Measurements from ENCODE around the gene ZNF408.
"Not testable (repeated sequence)": the region's sequence is repeated elsewhere in the genome, so short reads cannot be mapped to it uniquely, and the experiment has no call there.

ZNF408 gene

DNA sequence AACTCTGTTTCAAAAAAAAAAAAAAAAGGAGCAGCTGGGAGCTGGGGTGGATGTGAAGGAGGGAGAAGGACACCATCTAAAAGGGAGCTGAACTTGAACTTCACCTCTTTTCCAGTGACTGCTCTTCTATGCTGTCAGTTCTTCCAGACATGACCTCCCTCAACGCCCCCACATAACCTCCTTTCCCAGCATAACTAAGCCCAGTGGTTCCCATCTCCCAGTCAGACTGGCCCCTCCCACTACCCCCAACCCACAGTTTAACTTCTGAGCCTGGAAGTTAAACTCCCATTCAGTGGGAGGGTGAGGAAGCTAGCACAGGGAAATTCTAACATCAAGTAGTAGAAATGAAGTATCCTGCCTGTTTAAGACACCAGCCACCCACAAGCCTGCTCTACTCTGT, 2.2 kb upstream of the ZNF408 start:
- no peak for DNase-seq

DNA sequence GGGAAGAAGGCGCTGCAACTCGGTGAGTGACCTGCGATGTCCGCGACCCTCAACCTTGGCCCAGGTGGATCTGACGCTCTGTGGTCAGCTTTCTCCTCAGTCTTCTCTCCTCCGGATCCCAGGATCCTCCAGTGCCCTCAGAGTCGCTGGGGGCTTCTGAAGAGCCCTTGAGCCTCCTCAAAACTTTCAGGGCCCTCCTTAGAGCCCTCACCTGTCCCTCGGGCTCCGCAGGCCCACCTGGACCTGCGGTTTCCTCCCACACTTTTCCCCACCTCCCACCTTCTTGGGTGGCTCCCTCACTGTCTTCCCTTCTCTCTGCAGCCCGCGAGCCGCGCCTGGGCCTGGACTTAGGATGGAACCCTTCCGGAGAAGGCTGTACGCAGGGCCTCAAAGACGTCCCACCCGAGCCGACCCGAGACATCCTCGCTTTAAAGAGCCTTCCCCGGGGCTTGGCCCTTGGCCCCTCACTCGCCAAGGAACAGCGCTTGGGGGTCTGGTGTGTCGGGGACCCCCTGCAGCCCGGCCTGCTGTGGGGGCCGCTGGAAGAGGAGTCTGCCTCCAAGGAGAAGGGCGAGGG, 335 bp downstream of the ZNF408 start:
- no peak for DNase-seq

DNA sequence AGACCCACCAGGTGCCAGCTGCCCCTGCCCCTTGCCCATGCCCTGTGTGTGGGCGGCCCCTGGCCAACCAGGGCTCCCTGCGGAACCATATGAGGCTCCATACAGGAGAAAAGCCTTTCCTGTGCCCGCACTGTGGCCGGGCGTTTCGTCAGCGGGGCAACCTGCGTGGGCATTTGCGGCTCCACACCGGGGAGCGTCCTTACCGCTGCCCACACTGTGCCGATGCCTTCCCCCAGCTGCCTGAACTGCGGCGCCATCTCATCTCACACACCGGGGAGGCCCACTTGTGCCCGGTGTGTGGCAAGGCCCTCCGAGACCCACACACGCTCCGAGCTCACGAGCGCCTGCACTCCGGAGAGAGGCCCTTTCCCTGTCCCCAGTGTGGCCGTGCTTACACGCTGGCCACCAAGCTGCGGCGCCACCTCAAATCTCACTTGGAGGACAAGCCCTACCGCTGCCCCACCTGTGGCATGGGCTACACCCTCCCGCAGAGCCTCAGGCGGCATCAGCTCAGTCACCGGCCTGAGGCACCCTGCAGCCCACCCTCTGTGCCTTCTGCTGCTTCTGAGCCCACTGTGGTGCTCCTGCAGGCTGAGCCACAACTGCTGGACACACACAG, 4.3 kb downstream of the ZNF408 start:
- DNase-seq: no peak

DNA sequence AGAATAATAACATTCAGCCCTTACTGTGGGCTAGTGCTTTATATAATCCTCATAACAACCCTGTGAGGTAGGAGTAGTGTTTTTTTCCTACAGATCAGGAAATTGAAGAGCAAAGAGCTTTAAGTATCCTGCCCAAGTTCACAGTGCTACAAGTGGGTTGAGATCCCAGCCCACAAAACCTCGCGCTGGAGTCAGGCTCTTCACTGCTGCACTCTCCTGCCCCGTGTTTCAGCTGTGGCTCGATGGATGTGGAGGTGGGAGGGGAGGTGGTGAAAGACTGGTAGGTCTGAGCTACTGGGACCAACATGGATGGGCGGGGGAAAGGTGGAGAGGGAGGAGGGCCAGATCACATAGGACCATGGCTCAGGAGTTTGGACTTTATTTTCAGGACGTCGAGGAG, 6.1 kb downstream of the ZNF408 start:
- no peak for DNase-seq

DNA sequence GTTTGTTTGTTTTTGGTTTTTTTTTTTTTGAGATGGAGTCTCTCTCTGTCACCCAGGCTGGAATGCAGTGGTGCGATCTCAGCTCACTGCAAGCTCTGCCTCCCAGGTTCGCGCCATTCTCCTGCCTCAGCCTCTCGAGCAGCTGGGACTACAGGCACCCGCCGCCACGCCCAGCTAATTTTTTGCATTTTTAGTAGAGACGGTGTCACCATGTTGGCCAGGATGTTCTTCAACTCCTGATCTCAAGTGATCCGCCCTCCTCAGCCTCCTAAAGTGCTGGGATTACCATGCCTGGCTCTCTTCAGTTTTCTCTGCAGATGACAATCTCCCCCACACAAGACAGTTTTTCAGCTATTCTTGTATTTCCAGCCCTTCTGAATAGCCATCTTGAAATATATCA, 8.5 kb downstream of the ZNF408 start:
- not testable (repeated sequence) for DNase-seq

DNA sequence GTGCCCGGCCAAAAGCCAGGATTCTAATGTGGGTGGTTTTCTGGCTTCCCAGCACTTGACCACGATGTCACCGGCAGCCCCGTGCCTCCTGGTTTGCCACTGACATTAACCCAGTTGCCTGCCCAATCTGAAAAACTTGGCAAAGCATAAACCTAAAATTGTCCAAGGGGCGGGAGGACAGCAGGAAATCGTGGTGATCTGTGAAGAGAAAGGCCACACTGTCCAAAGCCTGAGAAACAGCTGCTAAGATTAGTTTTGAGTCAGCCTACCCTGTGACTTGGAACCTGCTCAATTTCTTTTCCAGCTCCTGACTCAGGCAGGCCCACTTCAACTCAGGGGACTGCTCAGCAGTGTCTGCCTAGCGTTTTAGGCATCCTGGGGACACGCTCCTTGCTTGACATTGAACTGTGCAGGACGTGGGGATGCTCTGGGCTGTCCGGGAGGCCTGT, 10.0 kb downstream of the ZNF408 start:
- no peak for DNase-seq

DNA sequence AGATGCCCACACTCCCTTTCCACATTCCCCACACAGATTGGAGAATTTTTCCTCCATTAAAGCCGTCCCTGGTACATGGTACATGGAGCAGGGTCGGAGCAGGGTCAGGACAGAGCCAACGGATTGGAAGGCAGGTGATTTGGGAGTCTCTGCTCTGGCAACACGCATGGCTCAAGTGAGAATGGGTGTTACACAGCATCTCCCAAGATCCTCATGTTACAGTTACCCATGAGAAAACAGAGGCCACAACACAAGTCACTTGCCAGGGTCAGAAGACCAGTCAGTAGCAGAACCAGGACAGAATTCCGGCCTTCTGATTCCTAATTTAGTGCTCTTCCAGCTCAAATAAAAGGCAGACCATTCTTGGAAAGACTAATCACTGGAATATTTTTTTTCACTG, 10.5 kb downstream of the ZNF408 start:
- no peak for DNase-seq

DNA sequence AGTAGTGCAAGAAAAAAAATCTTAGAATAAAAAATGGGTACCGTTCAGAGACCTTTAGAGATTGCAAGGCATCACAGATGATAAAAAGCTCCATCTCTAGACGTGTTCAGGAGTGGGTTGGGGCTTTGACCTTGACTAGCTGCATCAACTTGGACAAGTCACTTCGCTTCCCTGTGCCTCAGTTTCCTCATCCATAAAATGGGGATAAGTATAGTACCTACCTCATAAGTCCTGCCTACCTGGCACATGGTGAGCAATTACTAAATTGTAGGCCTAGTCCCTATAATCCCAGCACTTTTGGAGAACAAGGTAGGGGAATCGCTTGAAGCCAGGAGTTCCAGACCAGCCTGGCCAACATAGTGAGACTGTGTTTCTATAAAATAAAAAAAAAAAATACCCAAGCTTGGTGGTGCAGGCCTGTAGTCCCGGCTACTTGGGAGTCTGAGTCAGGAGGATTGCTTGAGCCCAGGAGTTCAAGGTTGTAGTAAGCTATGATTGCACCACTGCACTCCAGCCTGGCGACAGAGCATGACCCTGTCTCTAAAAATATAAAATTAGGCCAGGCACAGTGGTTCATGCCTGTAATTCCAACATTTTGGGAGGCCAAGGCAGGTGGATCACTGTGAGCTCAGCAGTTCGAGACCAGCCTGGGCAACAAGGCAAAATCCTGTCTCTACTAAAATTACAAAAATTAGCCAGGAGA, 12.2 kb downstream of the ZNF408 start:
- DNase-seq: no peak

DNA sequence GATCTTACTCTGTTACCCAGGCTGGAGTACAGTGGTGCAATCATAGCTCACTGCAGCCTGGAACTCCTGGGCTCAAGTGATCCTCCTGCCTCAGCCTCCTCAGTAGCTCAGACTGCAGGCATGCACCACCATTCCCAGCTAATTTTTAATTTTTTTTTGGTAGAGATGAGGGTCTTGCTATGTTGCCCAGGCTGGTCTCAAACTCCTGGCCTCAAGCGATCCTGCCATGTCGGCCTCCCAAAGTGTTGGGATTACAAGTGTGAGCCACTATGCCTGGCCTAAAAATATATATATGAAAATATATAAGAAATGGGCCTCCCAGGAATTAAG, 17.0 kb downstream of the ZNF408 start:
- not testable (repeated sequence) for DNase-seq

DNA sequence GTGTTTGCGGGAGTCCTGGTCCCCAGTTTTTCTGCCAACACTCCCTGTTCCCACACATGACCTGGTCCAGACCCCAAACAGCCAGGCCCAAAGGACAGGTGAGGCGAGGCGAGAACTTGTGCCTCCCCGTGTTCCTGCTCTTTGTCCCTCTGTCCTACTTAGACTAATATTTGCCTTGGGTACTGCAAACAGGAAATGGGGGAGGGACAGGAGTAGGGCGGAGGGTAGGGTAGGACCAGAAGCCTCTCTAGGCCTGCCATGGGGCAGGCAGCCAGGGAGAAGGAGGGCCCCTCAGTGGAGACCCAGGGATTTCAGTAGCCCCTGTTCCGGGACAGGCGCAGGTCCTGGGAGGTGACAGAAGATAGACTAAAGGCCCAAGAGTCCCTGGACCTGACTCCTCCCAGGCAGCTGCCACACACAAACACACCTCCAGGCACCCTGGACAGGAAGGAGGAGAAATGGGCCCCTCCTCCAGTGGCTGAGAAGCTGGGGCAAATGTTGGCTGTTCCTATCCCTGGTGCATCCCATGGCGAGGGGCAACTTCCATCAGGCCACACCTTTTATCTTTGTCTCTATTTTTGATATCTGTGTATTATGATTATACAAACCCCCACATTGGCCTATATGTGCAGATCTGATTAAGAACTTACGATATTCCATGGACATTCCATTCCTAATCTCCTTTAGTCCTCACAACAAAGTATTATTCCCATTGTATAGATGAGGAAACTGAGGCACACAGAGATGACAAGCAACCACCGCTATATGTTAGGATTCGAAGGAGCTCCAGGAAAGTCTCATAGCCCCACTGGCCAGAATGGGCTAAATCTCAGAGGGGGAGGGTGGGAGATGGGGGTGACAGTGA, 17.6 kb downstream of the ZNF408 start:
- no peak for DNase-seq

DNA sequence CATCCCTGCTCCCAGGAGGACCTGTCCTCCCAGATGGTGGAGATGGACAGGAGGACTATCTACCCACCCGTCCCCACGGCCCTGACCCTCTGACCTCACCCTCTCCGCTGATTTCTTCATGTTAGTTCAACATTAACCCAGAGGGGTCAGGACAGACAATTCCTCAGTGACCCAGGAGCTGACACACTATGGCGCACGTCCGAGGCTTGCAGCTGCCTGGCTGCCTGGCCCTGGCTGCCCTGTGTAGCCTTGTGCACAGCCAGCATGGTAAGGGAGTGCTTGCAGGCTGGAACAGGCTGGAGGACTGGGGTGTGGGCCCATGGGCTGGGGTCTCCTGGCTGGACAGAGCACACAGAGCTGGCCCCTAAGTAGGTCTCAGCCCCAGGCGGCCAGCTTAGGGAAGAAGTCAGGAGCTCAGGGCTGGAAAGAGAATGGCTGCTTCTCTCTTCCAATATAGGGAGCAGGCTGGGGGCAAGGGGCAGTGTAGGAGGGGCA, 18.3 kb downstream of the ZNF408 start, which contains the start of gene F2:
Gene F2 (plus strand): TSS at position 166 of the 495 bp plus-strand sequence. CDS start 23 bp downstream, at position 189.
- no peak for DNase-seq

DNA sequence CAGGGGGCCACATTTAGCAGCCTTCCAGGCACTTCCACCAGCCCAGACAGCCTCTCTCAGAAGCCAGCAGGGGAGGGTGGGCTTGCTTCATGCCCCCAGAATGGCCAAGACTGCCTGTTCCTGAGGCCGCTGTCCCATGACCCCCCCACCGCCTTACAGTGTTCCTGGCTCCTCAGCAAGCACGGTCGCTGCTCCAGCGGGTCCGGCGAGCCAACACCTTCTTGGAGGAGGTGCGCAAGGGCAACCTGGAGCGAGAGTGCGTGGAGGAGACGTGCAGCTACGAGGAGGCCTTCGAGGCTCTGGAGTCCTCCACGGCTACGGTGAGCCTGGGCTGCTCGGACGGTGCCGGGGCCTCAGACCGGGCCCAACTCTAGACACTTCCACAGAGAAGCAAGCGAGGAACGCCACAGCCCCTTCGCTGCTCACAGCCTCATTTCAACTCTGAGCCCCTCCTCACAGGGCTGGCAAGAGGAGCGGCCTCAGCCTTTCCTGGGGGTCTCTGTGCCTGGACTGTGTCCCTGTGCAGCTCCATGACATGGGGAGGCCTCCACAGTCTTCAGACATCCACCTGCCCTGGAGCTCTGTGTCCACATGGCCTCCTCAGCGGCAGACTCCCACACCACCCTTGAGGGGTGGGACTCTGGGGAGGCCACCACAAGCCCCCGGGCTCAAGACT, 18.9 kb downstream of the ZNF408 start:
- no peak for DNase-seq

DNA sequence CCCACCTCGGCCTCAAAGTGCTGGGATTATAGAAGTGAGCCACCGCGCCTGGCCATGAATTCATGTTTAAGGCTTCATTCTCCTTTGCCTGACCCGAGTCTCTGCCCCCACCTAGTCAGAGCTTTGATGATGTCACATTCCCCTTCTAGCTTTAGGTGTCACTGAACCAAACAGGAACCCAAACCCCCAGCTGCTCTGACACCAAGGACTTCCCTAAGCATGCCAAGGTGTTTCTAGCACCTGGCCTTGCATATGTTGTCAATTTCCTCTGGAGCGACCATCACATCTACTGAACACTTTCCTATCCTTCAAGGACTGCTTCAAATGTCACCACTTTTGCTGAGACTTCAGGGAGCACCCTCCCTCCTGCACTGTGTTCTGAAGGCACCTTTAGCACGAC, 20.5 kb downstream of the ZNF408 start:
- DNase-seq: no peak

DNA sequence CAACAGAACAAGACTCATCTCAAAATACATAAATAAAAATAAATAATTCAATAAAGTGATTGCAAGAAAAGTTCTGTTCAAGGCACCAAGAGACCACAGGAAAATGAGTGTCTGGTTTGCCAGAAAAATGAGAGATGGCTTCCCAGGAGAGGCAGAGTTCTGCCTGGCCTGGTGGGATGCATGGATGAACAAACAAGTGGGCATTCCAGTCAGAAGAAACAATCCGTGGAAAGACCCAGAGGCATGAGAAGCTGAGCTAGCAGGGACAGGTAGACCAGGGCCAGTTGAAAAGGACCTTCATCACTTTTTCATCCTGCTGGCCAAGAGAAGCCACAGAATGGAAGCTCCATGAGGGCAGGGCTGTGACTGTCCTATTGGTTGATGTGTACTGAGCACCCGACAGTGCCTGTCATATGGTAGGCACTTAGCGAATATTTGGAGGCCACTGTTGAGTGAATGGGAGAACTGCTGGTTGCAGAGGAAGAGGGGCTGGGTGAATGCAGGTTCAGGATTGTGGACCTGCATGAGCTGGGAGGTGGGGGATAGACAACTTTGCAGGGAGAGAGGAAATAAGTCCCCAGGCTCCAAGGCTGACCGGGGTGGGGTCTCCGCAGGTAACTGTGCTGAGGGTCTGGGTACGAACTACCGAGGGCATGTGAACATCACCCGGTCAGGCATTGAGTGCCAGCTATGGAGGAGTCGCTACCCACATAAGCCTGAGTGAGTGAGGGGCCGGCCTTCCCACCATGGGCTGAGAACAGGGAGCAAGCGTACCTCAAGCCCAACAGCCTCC, 21.9 kb downstream of the ZNF408 start:
- DNase-seq: no peak

DNA sequence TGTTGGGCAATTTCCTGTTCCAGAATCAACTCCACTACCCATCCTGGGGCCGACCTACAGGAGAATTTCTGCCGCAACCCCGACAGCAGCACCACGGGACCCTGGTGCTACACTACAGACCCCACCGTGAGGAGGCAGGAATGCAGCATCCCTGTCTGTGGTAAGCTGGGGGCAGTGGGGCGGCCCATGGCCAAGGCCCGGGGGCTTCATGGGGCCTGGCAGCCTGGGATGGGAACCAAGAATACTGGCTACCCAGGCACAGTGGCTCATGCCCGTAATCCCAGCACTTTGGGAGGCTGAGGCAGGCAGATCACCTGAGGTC, 22.5 kb downstream of the ZNF408 start:
- no peak for DNase-seq

DNA sequence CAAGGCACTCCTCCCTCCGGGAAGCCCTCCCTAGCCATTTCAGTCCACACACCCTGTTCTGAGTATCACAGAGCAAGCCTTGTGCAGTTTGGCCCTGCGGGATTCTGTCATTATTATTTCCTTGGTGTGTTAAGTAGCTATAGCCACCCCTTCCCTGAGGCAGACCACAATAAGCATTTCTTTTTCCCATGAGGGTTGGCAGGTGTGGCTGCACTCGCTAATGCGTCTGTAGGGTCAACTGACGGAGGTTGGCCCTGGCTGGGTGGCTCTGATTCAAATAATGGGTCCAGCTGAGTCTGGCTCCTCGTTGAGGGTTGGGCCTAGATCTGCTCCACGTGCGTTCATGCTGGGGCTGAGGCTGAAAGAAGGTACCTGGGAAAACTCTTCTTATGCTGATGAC, 23.3 kb downstream of the ZNF408 start:
- no peak for DNase-seq

DNA sequence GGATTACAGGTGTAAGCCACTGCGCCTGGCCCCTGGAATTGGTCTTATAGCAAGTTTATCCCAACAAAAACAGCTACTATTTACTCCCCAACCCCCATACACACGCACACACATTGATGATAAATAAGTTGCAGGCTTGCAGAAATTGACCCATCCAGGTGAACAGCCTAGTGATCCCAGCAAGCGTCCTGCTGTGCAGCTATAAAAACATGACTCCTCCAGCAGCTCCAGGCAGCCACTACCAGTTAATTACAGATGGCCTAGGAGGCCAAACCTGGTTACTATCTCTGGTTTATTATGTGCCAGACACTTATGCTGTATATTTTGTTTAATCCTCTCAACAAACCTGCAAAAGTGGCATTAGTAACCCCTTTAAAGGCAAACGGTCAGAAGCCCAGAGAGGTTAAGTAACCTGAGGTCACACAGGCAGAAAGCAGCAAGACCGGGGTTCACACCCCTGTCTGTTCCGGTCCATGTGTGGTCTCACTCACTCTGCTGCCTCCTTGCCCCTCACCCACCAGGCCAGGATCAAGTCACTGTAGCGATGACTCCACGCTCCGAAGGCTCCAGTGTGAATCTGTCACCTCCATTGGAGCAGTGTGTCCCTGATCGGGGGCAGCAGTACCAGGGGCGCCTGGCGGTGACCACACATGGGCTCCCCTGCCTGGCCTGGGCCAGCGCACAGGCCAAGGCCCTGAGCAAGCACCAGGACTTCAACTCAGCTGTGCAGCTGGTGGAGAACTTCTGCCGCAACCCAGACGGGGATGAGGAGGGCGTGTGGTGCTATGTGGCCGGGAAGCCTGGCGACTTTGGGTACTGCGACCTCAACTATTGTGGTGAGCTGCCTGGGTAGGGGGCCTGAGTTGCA, 24.7 kb downstream of the ZNF408 start:
- no peak for DNase-seq

DNA sequence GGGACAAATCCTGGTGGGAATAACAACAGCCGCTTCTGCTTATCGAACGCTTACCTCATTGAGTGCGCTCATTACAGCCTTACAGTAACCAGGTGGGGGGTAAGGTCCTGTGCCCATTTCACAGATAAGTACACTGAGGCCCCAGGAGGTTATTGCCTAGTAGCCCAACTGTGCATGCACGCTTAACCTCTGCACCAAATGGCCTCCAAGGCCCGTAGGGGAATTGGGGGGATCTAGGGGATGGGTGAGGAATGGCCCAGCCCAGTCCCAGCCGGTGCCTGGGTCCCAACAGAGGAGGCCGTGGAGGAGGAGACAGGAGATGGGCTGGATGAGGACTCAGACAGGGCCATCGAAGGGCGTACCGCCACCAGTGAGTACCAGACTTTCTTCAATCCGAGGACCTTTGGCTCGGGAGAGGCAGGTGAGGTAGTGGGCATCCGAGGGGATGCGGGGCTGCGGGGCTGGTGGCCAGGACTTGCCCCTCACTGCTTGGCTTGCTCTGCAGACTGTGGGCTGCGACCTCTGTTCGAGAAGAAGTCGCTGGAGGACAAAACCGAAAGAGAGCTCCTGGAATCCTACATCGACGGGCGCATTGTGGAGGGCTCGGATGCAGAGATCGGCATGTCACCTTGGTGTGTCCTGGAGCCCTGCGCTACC, 25.5 kb downstream of the ZNF408 start:
- DNase-seq: no peak

DNA sequence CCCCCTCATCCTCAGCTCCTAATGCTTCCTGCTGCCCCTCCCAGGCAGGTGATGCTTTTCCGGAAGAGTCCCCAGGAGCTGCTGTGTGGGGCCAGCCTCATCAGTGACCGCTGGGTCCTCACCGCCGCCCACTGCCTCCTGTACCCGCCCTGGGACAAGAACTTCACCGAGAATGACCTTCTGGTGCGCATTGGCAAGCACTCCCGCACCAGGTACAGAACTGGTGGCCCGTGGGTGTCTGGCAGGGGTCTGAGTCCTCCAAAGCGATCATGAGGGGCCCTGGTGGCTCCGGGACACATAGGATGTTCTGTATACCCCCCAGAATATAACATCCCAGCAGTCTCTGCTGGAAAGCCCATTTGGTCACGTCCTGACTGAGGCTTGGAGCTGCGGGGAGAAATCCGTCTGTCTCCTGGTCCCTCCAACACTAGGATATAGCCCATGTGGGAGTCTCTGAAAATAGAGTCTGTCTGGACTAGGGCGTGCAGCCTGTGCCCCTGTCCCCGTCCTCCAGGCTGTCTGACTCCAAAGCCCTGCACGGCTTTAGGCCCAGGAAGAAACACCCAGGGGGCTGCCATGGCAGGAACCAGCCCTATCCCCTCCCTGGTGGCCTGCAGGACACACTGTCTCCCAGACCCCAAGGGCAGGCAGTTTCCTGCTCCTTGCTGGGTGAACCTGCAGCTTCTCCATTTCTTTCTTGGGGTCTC, 27.3 kb downstream of the ZNF408 start:
- DNase-seq: no peak

DNA sequence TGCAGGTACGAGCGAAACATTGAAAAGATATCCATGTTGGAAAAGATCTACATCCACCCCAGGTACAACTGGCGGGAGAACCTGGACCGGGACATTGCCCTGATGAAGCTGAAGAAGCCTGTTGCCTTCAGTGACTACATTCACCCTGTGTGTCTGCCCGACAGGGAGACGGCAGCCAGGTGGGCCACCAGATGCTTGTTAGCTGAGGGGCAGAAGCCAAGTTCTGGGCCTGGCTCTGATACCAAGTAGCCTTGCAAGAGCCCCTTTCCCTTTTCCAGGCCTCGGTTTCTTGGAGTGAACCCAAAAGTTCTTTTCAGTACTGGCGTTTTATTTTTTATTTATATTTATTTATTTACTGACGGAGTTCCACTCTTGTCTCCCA, 27.8 kb downstream of the ZNF408 start:
- no peak for DNase-seq
